SK-N-SH (cell line): ENCODE data around the gene CLIC6. TPM values are rescaled to one million over a fixed set of nuclear protein-coding genes. Genes with fewer than 3 reads are reported as not detected.

Source experiments
- CTCF ChIA-PET: fragments of 300-600, 350-600 bp; formaldehyde crosslinking; extraction: SDS; loops from one replicate; lab custom pipeline; 2021; lab: Yijun Ruan, JAX
- POLR2A ChIA-PET: fragments of 350-600 bp; sonication (Branson Sonifier 250); formaldehyde crosslinking; extraction: SDS; loops from one replicate; lab custom pipeline; 2020; ENCODE audit warnings: antibody characterized with exemption, inconsistent platforms; lab: Yijun Ruan, JAX
- DNase-seq: peaks from one replicate; pipeline ENCODE4 v3.0.0; 2012
- H2AFZ ChIP-seq: fragments of 200-600 bp; sonication (generic); 2 replicates; pipeline ENCODE4 v1.8.1; 2016; ENCODE audit warnings: antibody characterized with exemption, mild to moderate bottlenecking, low read depth
- H3F3A ChIP-seq: fragments of 200-600 bp; sonication (generic); replicated peaks from 2 replicates; pipeline ENCODE3; 2016; ENCODE audit warnings: antibody characterized with exemption, mild to moderate bottlenecking; ENCODE audit not compliant: insufficient read depth
- H3K27ac ChIP-seq, 2 experiments: fragments of 200-500 bp in 1 of 2; fragments of 200-600 bp in 1 of 2; sonication (Bioruptor generic) in 1 of 2; sonication (generic), shearing (Covaris generic) in 1 of 2; 2 replicates each; pipeline versions ENCODE4 v1.5.1 to v1.6.1; 2014 to 2016; ENCODE audit warnings: low read depth in 2 of 2, inconsistent platforms in 1 of 2, low read length in 1 of 2, mild to moderate bottlenecking in 1 of 2, mixed read lengths in 1 of 2
- H3K27me3 ChIP-seq: fragments of 200-600 bp; sonication (generic), shearing (Covaris generic); 2 replicates; pipeline ENCODE4 v1.6.1; 2016; ENCODE audit warnings: mixed run types; ENCODE audit not compliant: insufficient read depth
- H3K36me3 ChIP-seq, 2 experiments: fragments of 200-500 bp in 1 of 2; fragments of 200-600 bp in 1 of 2; sonication (Bioruptor generic) in 1 of 2; sonication (generic) in 1 of 2; replicated peaks in 1 of 2; 2 replicates each; pipeline versions ENCODE3 to v1.5.1; 2014 to 2016; ENCODE audit warnings: low read length in 1 of 2, mild to moderate bottlenecking in 1 of 2; ENCODE audit not compliant: insufficient read depth in 2 of 2, control insufficient read depth in 1 of 2
- H3K4me1 ChIP-seq, 2 experiments: fragments of 200-500 bp in 1 of 2; fragments of 200-600 bp in 1 of 2; sonication (Bioruptor generic) in 1 of 2; sonication (generic), shearing (Covaris generic) in 1 of 2; 2 replicates each; pipeline versions ENCODE4 v1.5.1 to v1.6.1; 2014 to 2016; ENCODE audit warnings: low read depth in 1 of 2, low read length in 1 of 2, mixed run types in 1 of 2; ENCODE audit not compliant: insufficient read depth in 2 of 2, control insufficient read depth in 1 of 2
- H3K4me2 ChIP-seq: fragments of 200-600 bp; sonication (generic), shearing (Covaris generic); 2 replicates; pipeline ENCODE4 v1.6.1; 2017; ENCODE audit warnings: mixed run types
- H3K4me3 ChIP-seq, 2 experiments: fragments of 200-500 bp in 1 of 2; fragments of 200-600 bp in 1 of 2; sonication (Bioruptor generic) in 1 of 2; sonication (generic), shearing (Covaris generic) in 1 of 2; 2 replicates each; pipeline versions ENCODE4 v1.5.1 to v1.8.1; 2014 to 2016; ENCODE audit warnings: low read depth in 2 of 2, inconsistent platforms in 1 of 2, low read length in 1 of 2, mild to moderate bottlenecking in 1 of 2, mixed read lengths in 1 of 2, moderate library complexity in 1 of 2
- H3K79me2 ChIP-seq: fragments of 200-600 bp; sonication (generic); 2 replicates; pipeline ENCODE4 v1.8.1; 2017; ENCODE audit warnings: mild to moderate bottlenecking; ENCODE audit not compliant: insufficient read depth
- H3K9ac ChIP-seq: fragments of 200-600 bp; sonication (generic); 2 replicates; pipeline ENCODE4 v1.6.1; 2017; ENCODE audit warnings: mixed run types
- H3K9me2 ChIP-seq: fragments of 200-600 bp; sonication (generic); 2 replicates; pipeline ENCODE4 v1.6.1; 2017; ENCODE audit warnings: mixed run types
- H3K9me3 ChIP-seq: fragments of 200-600 bp; sonication (generic); 2 replicates; pipeline ENCODE4 v1.6.1; 2017; ENCODE audit warnings: mixed run types, mild to moderate bottlenecking, moderate library complexity
- H4K20me1 ChIP-seq: fragments of 200-600 bp; sonication (generic); 2 replicates; pipeline ENCODE4 v1.6.1; 2017; ENCODE audit warnings: mild to moderate bottlenecking, mixed run types; ENCODE audit not compliant: insufficient read depth
- CHD2 ChIP-seq: fragments of 150-350 bp; IDR thresholded peaks from 2 replicates; pipeline ENCODE4 v1.6.1; 2018; ENCODE audit warnings: low read length; ENCODE audit not compliant: partially characterized antibody
- GABPA ChIP-seq: IDR thresholded peaks from 2 replicates; pipeline ENCODE4 v1.4.0; 2012; ENCODE audit warnings: low read depth, mild to moderate bottlenecking
- GATA2 ChIP-seq: sonication (generic); formaldehyde crosslinking; IDR thresholded peaks from 2 replicates; pipeline ENCODE4 v1.5.0; 2020; ENCODE audit warnings: mild to moderate bottlenecking, missing genetic modification reagents
- JUND ChIP-seq: IDR thresholded peaks from 2 replicates; pipeline ENCODE4 v1.4.0; 2012
- MEF2A ChIP-seq: IDR thresholded peaks from 2 replicates; pipeline ENCODE4 v1.4.0; 2012; ENCODE audit warnings: low read depth, borderline replicate concordance
- POLR2AphosphoS5 ChIP-seq: IDR thresholded peaks from 2 replicates; pipeline ENCODE4 v1.6.1; 2012; ENCODE audit warnings: low read depth, low read length
- RAD21 ChIP-seq: IDR thresholded peaks from 2 replicates; pipeline ENCODE4 v1.6.1; 2012; ENCODE audit warnings: mild to moderate bottlenecking, low read length
- SMC3 ChIP-seq: IDR thresholded peaks from 2 replicates; pipeline ENCODE4 v1.6.1; 2012; ENCODE audit warnings: low read depth, low read length, improper control_type of control experiment
- TAF1 ChIP-seq: IDR thresholded peaks from 2 replicates; pipeline ENCODE4 v1.6.1; 2012; ENCODE audit warnings: low read depth, mild to moderate bottlenecking, low read length, moderate library complexity, borderline replicate concordance
- TCF12 ChIP-seq: IDR thresholded peaks from 2 replicates; pipeline ENCODE4 v1.4.0; 2012
- WGBS: methylation state at CpG from one replicate; pipeline ENCODE4 v1.1.6; 2017; ENCODE audit warnings: low lambda C conversion rate; 5-methylcytosine and 5-hydroxymethylcytosine counted together
- polyA plus RNA-seq, 3 experiments: library from polyadenylated mRNA; depleted of rRNA; stranded (reverse); fragments of >200 nt; gene quantifications; 2 replicates each; pipeline ENCODE4 v1.2.3, GENCODE V29; 2012
- TF ChIP-seq, protein P1 (sequence below): fragments of 200-600 bp; sonication (generic); IDR thresholded peaks from 2 replicates; pipeline ENCODE4 v1.6.1; 2017; ENCODE audit warnings: antibody characterized with exemption, mild to moderate bottlenecking, moderate library complexity
- TF ChIP-seq, protein P2 (sequence below): fragments of 150-350 bp; IDR thresholded peaks from 2 replicates; pipeline ENCODE4 v1.6.1; 2016; ENCODE audit warnings: mild to moderate bottlenecking, low read depth, low read length
- TF ChIP-seq, protein P3 (sequence below): IDR thresholded peaks from 2 replicates; pipeline ENCODE4 v1.6.1; 2012; ENCODE audit warnings: mild to moderate bottlenecking, low read depth, low read length, moderate library complexity

The CLIC6 gene
- polyA plus RNA-seq, 1 of the 3 experiments (the other 2 are of a cell fraction) = 0.08 TPM

DNA sequence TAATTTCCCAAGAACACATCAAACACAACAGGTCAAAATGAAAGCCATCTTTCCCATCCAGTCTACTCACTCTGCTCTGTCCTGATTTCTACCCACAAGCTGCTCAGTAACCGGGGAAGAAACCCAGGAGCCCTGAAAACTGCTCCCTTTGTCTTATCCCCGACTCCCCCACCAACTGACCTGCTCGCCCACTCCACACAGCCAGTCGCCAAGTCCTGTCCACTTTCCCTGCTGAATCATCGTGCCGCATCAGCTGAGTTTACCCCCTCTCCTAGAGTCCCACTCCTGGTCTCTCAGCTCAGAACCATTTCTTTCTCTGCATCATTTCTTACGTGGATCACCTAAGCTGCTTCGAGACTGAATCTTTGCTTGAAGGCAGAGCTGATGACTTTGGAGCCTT lies 42.7 kb upstream of the CLIC6 start:
- H3K4me2 ChIP-seq = no peak overlapping the region
- H3K4me3 ChIP-seq = no peak overlapping the region
- H3K36me3 ChIP-seq = no peaks in the 10 kb centered on the region
- H3K9ac ChIP-seq = no peak overlapping the region
- ChIA-PET POLR2A (no interaction called here), CTCF (interaction anchor here (1.0 to 2.5 kb wide), 4 partner anchors 24 to 702 kb away, joined by 4 to 12 read pairs (median 6); no protein-coding TSS in a partner anchor)
- no peak overlapping the region for H2AFZ ChIP-seq
- H3K4me1 ChIP-seq = no peaks in the 10 kb centered on the region
- no peaks in the 10 kb centered on the region for H4K20me1 ChIP-seq
- DNase-seq = no peak
- H3F3A ChIP-seq = no peaks in the 10 kb centered on the region
- H3K27ac ChIP-seq = no peak overlapping the region
- H3K9me2 ChIP-seq = no peaks in the 10 kb centered on the region
- H3K27me3 ChIP-seq = peaks cover 38% of the 10 kb centered on the region
- 39% methylated on average over 8 of the region's 8 CpGs for WGBS
- TF ChIP-seq TAF1 (no peak), TCF12 (no peak)
- H3K79me2 ChIP-seq = no peaks in the 10 kb centered on the region
- no peaks in the 10 kb centered on the region for H3K9me3 ChIP-seq

DNA sequence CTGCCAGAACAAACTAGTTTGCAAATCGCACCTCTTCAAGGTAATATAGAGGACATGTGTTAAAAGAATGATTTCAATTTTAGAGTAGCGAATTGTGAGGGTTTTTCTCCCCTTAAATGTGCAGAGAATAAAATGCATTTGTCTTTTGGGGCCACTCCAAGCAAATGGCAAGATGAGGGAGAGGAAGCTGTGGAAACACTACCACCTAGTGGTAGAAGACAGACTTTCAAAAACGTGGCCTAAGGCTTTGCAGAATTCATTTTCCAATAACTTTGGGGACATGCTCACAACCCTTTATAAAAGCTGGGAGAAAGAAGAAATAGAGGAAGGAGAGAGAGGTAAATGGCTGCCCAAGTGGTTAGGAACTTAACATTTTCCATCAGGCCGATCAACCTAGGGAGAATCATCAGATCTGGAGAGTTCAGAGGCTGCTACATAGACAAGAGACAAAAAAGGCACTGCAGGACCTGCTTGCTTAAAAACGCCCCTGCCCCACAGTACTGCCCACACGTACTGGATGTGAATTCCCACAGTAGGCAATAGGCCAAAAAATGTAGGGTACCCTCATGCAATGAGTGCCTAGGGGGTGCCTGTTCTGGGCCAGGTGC lies 38.2 kb upstream of the CLIC6 start:
- peaks cover 51% of the 10 kb centered on the region for H3K27me3 ChIP-seq
- TF ChIP-seq RAD21 (peak; percentile 94), CHD2 (no peak), SMC3 (peak; percentile 84)
- TF ChIP-seq, protein P1, sequence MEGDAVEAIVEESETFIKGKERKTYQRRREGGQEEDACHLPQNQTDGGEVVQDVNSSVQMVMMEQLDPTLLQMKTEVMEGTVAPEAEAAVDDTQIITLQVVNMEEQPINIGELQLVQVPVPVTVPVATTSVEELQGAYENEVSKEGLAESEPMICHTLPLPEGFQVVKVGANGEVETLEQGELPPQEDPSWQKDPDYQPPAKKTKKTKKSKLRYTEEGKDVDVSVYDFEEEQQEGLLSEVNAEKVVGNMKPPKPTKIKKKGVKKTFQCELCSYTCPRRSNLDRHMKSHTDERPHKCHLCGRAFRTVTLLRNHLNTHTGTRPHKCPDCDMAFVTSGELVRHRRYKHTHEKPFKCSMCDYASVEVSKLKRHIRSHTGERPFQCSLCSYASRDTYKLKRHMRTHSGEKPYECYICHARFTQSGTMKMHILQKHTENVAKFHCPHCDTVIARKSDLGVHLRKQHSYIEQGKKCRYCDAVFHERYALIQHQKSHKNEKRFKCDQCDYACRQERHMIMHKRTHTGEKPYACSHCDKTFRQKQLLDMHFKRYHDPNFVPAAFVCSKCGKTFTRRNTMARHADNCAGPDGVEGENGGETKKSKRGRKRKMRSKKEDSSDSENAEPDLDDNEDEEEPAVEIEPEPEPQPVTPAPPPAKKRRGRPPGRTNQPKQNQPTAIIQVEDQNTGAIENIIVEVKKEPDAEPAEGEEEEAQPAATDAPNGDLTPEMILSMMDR = peak; percentile 85
- no peak overlapping the region for H3K27ac ChIP-seq
- peak; percentile 63 for DNase-seq
- H3F3A ChIP-seq = no peaks in the 10 kb centered on the region
- WGBS = 5% methylated on average over 6 of the region's 6 CpGs
- no peaks in the 10 kb centered on the region for H3K9me2 ChIP-seq
- no peaks in the 10 kb centered on the region for H4K20me1 ChIP-seq
- no peaks in the 10 kb centered on the region for H3K36me3 ChIP-seq
- H2AFZ ChIP-seq = no peak overlapping the region
- CTCF ChIA-PET = interaction anchor here (0.6 to 4.7 kb wide), 27 partner anchors 8 to 768 kb away, joined by 3 to 31 read pairs (median 5); partner anchors contain the start of genes KCNE2 and RCAN1
- no peak overlapping the region for H3K9ac ChIP-seq
- no peak overlapping the region; a peak in 1 of 4 replicates for H3K4me3 ChIP-seq
- H3K4me2 ChIP-seq = no peak overlapping the region
- H3K4me1 ChIP-seq = no peaks in the 10 kb centered on the region
- no peaks in the 10 kb centered on the region for H3K79me2 ChIP-seq
- POLR2A ChIA-PET = no interaction called here
- no peaks in the 10 kb centered on the region for H3K9me3 ChIP-seq

DNA sequence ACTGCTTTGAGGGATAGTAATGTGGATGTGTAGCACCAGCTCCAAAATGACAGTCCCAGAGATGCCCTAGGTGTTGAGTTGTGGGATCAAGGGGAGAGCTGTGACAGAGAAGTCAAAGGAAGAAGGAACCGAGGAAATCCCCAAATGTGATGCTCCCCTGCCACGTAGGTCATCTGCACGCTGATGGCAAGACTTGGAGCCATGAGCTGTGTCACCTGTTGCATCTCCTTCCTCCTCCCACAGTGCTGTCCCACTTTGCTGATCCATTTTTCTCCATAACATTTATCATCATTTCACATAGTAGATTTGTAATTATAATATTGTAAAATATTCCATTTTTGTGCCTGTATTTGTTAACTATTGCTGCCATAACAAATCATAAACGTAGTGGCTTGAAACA lies 36.3 kb upstream of the CLIC6 start:
- H4K20me1 ChIP-seq = no peaks in the 10 kb centered on the region
- H3K4me2 ChIP-seq = no peak overlapping the region
- H3K27me3 ChIP-seq = peaks cover 48% of the 10 kb centered on the region
- TF ChIP-seq MEF2A (no peak), JUND (no peak), POLR2AphosphoS5 (no peak), TCF12 (no peak), GABPA (no peak), GATA2 (CRISPR knock-in tag) (no peak)
- TF ChIP-seq, protein P2, sequence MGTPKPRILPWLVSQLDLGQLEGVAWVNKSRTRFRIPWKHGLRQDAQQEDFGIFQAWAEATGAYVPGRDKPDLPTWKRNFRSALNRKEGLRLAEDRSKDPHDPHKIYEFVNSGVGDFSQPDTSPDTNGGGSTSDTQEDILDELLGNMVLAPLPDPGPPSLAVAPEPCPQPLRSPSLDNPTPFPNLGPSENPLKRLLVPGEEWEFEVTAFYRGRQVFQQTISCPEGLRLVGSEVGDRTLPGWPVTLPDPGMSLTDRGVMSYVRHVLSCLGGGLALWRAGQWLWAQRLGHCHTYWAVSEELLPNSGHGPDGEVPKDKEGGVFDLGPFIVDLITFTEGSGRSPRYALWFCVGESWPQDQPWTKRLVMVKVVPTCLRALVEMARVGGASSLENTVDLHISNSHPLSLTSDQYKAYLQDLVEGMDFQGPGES = no peak
- TF ChIP-seq, protein P3, sequence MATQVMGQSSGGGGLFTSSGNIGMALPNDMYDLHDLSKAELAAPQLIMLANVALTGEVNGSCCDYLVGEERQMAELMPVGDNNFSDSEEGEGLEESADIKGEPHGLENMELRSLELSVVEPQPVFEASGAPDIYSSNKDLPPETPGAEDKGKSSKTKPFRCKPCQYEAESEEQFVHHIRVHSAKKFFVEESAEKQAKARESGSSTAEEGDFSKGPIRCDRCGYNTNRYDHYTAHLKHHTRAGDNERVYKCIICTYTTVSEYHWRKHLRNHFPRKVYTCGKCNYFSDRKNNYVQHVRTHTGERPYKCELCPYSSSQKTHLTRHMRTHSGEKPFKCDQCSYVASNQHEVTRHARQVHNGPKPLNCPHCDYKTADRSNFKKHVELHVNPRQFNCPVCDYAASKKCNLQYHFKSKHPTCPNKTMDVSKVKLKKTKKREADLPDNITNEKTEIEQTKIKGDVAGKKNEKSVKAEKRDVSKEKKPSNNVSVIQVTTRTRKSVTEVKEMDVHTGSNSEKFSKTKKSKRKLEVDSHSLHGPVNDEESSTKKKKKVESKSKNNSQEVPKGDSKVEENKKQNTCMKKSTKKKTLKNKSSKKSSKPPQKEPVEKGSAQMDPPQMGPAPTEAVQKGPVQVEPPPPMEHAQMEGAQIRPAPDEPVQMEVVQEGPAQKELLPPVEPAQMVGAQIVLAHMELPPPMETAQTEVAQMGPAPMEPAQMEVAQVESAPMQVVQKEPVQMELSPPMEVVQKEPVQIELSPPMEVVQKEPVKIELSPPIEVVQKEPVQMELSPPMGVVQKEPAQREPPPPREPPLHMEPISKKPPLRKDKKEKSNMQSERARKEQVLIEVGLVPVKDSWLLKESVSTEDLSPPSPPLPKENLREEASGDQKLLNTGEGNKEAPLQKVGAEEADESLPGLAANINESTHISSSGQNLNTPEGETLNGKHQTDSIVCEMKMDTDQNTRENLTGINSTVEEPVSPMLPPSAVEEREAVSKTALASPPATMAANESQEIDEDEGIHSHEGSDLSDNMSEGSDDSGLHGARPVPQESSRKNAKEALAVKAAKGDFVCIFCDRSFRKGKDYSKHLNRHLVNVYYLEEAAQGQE = no peak
- TF ChIP-seq, all 33 proteins: peak for 0
- no peak overlapping the region for H3K4me3 ChIP-seq
- no peak overlapping the region for H2AFZ ChIP-seq
- WGBS = 21% methylated on average over 4 of the region's 4 CpGs
- ChIA-PET CTCF (interaction anchor here (0.6 to 4.7 kb wide), 9 partner anchors 17 to 269 kb away, joined by 3 to 31 read pairs (median 5); partner anchors contain the start of gene KCNE2), POLR2A (no interaction called here)
- H3K9me3 ChIP-seq = no peaks in the 10 kb centered on the region
- no peaks in the 10 kb centered on the region for H3F3A ChIP-seq
- H3K27ac ChIP-seq = no peak overlapping the region
- H3K9ac ChIP-seq = no peak overlapping the region
- no peaks in the 10 kb centered on the region for H3K4me1 ChIP-seq
- H3K36me3 ChIP-seq = no peaks in the 10 kb centered on the region
- no peaks in the 10 kb centered on the region for H3K79me2 ChIP-seq
- H3K9me2 ChIP-seq = no peaks in the 10 kb centered on the region
- no peak for DNase-seq
